ENCODE data around the gene RAB3IL1. TPM values are rescaled to one million over a fixed set of nuclear protein-coding genes. Genes with fewer than 3 reads are reported as not detected.

Gene RAB3IL1
- total RNA-seq, 2 experiments from 2014 or later: not detected

GRCh38 chr11:61863548-61864081 is 53.8 kb downstream of the RAB3IL1 start:
- Mint-ChIP-seq H3K27me3 (no peaks in the 10 kb centered on the region), H3K9me3 (no peaks in the 10 kb centered on the region), H3K27ac (no peak overlapping the region), H3K4me1 (ENCODE audit: low read depth) (no peaks in the 10 kb centered on the region), H3K4me3 (no peak overlapping the region), H3K36me3 (ENCODE audit: low read depth) (no peaks in the 10 kb centered on the region)
- ChIA-PET CTCF (interaction anchor here (0.7 kb wide), 1 partner anchor 188 kb away, joined by 4 read pairs; no protein-coding TSS in a partner anchor), POLR2A (no interaction called here)
- Histone ChIP-seq H3K9me3 (ENCODE audit: control insufficient read depth in 1 of 2, insufficient read depth in 1 of 2, low read length in 2 of 2) (no peaks in the 10 kb centered on the region), H3K27ac (ENCODE audit: low read depth in 1 of 2, low read length in 2 of 2) (no peak overlapping the region), H3K36me3 (ENCODE audit: insufficient read depth, low read length) (no peaks in the 10 kb centered on the region), H3K4me1 (ENCODE audit: insufficient read depth, low read length) (no peaks in the 10 kb centered on the region), H3K27me3 (ENCODE audit: control insufficient read depth in 1 of 2, insufficient read depth in 2 of 2, low read length in 2 of 2) (no peaks in the 10 kb centered on the region), H3K4me3 (ENCODE audit: low read length) (no peak overlapping the region)
- DNase-seq (no peak), ATAC-seq (ENCODE audit: poor library complexity) (no peak)
- intact Hi-C loops (cut with DNase I, micrococcal nuclease): loop anchor here in 1 of 2 experiments (5.0 kb wide), 1 partner anchor 59 kb away; no protein-coding TSS in a partner anchor
- TF ChIP-seq CTCF (IDR thresholded peaks at IDR 0.05): no peak

- Mint-ChIP-seq H3K27ac (no peak overlapping the region), H3K4me3 (no peak overlapping the region), H3K4me1 (ENCODE audit: low read depth) (no peaks in the 10 kb centered on the region), H3K9me3 (no peaks in the 10 kb centered on the region), H3K36me3 (ENCODE audit: low read depth) (no peaks in the 10 kb centered on the region), H3K27me3 (no peaks in the 10 kb centered on the region)
- Histone ChIP-seq H3K9me3 (ENCODE audit: control insufficient read depth in 1 of 2, insufficient read depth in 1 of 2, low read length in 2 of 2) (no peaks in the 10 kb centered on the region), H3K27me3 (ENCODE audit: control insufficient read depth in 1 of 2, insufficient read depth in 2 of 2, low read length in 2 of 2) (no peaks in the 10 kb centered on the region), H3K36me3 (ENCODE audit: insufficient read depth, low read length) (no peaks in the 10 kb centered on the region), H3K4me3 (ENCODE audit: low read length) (no peak overlapping the region), H3K4me1 (ENCODE audit: insufficient read depth, low read length) (no peaks in the 10 kb centered on the region), H3K27ac (ENCODE audit: low read depth in 1 of 2, low read length in 2 of 2) (no peak overlapping the region)
- intact Hi-C loops (cut with DNase I, micrococcal nuclease): loop anchor here in 1 of 2 experiments (5.0 kb wide), 1 partner anchor 59 kb away; no protein-coding TSS in a partner anchor
- ChIA-PET CTCF (no interaction called here), POLR2A (no interaction called here)
- DNase-seq: no peak
- no peak for ATAC-seq (ENCODE audit: poor library complexity)
- TF ChIP-seq CTCF (IDR thresholded peaks at IDR 0.05): no peak
Measured at GRCh38 chr11:61862714-61863547, 54.4 kb downstream of the RAB3IL1 start.

- CTCF ChIA-PET: no interaction called here
- DNase-seq (no peak), ATAC-seq (ENCODE audit: poor library complexity) (no peak)
- Histone ChIP-seq H3K9me3 (ENCODE audit: control insufficient read depth in 1 of 2, insufficient read depth in 1 of 2, low read length in 2 of 2) (no peaks in the 10 kb centered on the region), H3K27ac (ENCODE audit: low read depth in 1 of 2, low read length in 2 of 2) (no peak overlapping the region), H3K36me3 (ENCODE audit: insufficient read depth, low read length) (no peaks in the 10 kb centered on the region), H3K4me3 (ENCODE audit: low read length) (no peak overlapping the region), H3K27me3 (ENCODE audit: control insufficient read depth in 1 of 2, insufficient read depth in 2 of 2, low read length in 2 of 2) (no peaks in the 10 kb centered on the region), H3K4me1 (ENCODE audit: insufficient read depth, low read length) (no peaks in the 10 kb centered on the region)
- Mint-ChIP-seq H3K27ac (no peak overlapping the region), H3K27me3 (no peaks in the 10 kb centered on the region), H3K4me3 (no peak overlapping the region), H3K36me3 (ENCODE audit: low read depth) (no peaks in the 10 kb centered on the region), H3K4me1 (ENCODE audit: low read depth) (no peaks in the 10 kb centered on the region), H3K9me3 (no peaks in the 10 kb centered on the region)
- TF ChIP-seq CTCF (IDR thresholded peaks at IDR 0.05): no peak
- intact Hi-C loops (cut with DNase I, micrococcal nuclease): loop anchor here in 1 of 2 experiments (5.0 kb wide), 1 partner anchor 61 kb away; no protein-coding TSS in a partner anchor
- POLR2A ChIA-PET: no interaction called here
Measured at GRCh38 chr11:61861634-61862033, 55.7 kb downstream of the RAB3IL1 start.
